Esophagus muscularis mucosa (tissue), 4 donors: ENCODE results near the gene LCMT2.

ENCODE experiments used
- CTCF ChIP-seq, 3 experiments: fragments of 200-600 bp in 2 of 3; fragments of 450-650 bp in 1 of 3; sonication (generic) in 2 of 3; IDR thresholded peaks; one replicate each; pipeline ENCODE4 v1.5.1; 2017 to 2019; ENCODE audit warnings: antibody characterized with exemption in 3 of 3, mild to moderate bottlenecking in 2 of 3, moderate library complexity in 1 of 3
- EP300 ChIP-seq: sonication (generic); formaldehyde crosslinking; IDR thresholded peaks from one replicate; pipeline ENCODE4 v1.6.1; 2017; ENCODE audit warnings: antibody characterized with exemption
- POLR2A ChIP-seq: fragments of 450-650 bp; IDR thresholded peaks from one replicate; pipeline ENCODE4 v1.6.1; 2017; ENCODE audit warnings: antibody characterized with exemption, moderate library complexity, mild to moderate bottlenecking, low read depth
- POLR2AphosphoS5 ChIP-seq, 2 donors: sonication (generic); formaldehyde crosslinking; IDR thresholded peaks; one replicate each; pipeline ENCODE4 v1.6.1; 2017; ENCODE audit warnings: antibody characterized with exemption in 2 of 2

- no peak for TF ChIP-seq CTCF (IDR thresholded peaks at IDR 0.05)
- no peak for TF ChIP-seq EP300
- TF ChIP-seq POLR2A: no peak
- no peak for TF ChIP-seq POLR2AphosphoS5 (IDR thresholded peaks at IDR 0.05)
These were observed 44.3 kb downstream of the LCMT2 start for GRCh38 chr15:43286074-43286473.
